HEK293 (cell line): ENCODE results near the gene POLDIP2.

ENCODE experiments used
- CTCF ChIA-PET: fragments of 350-600 bp; formaldehyde crosslinking; extraction: SDS; loops from one replicate; lab custom pipeline; 2021; ENCODE audit warnings: antibody characterized with exemption; lab: Yijun Ruan, JAX
- POLR2A ChIA-PET: fragments of 300-600 bp; formaldehyde crosslinking; extraction: SDS; loops from one replicate; lab custom pipeline; 2020; ENCODE audit warnings: antibody characterized with exemption, inconsistent platforms; lab: Yijun Ruan, JAX
- H3K27ac ChIP-seq: fragments of 200-500 bp; sonication (Bioruptor generic); 2 replicates; pipeline ENCODE4 v1.5.1; 2014; ENCODE audit warnings: low read depth, low read length, control low read depth, inconsistent platforms; ENCODE audit errors: extremely low read depth
- H3K36me3 ChIP-seq, 2 experiments: fragments of 200-500 bp in 1 of 2; sonication (Bioruptor generic) in 1 of 2; 1 replicate in 1 of 2; 2 replicates in 1 of 2; pipeline ENCODE4 v1.5.1; 2014 to 2017; ENCODE audit warnings: inconsistent platforms in 2 of 2, low read length in 2 of 2; ENCODE audit not compliant: control insufficient read depth in 2 of 2, insufficient read depth in 1 of 2
- H3K4me1 ChIP-seq: fragments of 200-500 bp; sonication (Bioruptor generic); 2 replicates; pipeline ENCODE4 v1.5.1; 2014; ENCODE audit warnings: mild to moderate bottlenecking, low read length, inconsistent platforms; ENCODE audit not compliant: control insufficient read depth, insufficient read depth
- H3K4me3 ChIP-seq: 2 replicates; pipeline ENCODE4 v1.5.1; 2011; ENCODE audit warnings: low read depth, mild to moderate bottlenecking, control low read depth, low read length, moderate library complexity
- H3K9me3 ChIP-seq: fragments of 200-500 bp; sonication (Bioruptor generic); 2 replicates; pipeline ENCODE4 v1.5.1; 2014; ENCODE audit warnings: low read depth, low read length, inconsistent platforms; ENCODE audit not compliant: control insufficient read depth, insufficient read depth
- MZF1 ChIP-seq: fragments of 450-650 bp; formaldehyde crosslinking; IDR thresholded peaks from 2 replicates; pipeline ENCODE4 v1.5.1; 2017; ENCODE audit warnings: missing biosample characterization, missing genetic modification characterization, borderline replicate concordance
- PRDM1 ChIP-seq: fragments of 450-650 bp; formaldehyde crosslinking; IDR thresholded peaks from 2 replicates; pipeline ENCODE4; 2016; ENCODE audit warnings: missing biosample characterization, missing genetic modification characterization
- REPIN1 ChIP-seq: fragments of 450-650 bp; formaldehyde crosslinking; IDR thresholded peaks from 2 replicates; pipeline ENCODE4 v1.5.1; 2017; ENCODE audit warnings: missing biosample characterization, missing genetic modification characterization, low read depth
- ZBTB1 ChIP-seq: fragments of 450-650 bp; formaldehyde crosslinking; IDR thresholded peaks from 2 replicates; pipeline ENCODE4 v1.5.1; 2016; ENCODE audit warnings: missing biosample characterization, missing genetic modification characterization
- ZFP69B ChIP-seq: fragments of 450-650 bp; formaldehyde crosslinking; IDR thresholded peaks from 2 replicates; pipeline ENCODE4 v1.5.1; 2016; ENCODE audit warnings: missing biosample characterization, missing genetic modification characterization
- ZNF19 ChIP-seq: fragments of 450-650 bp; formaldehyde crosslinking; IDR thresholded peaks from 2 replicates; pipeline ENCODE4; 2016; ENCODE audit warnings: missing biosample characterization, missing genetic modification characterization, low read depth
- ZNF221 ChIP-seq: fragments of 450-650 bp; formaldehyde crosslinking; IDR thresholded peaks from 2 replicates; pipeline ENCODE4 v1.5.1; 2017; ENCODE audit warnings: missing biosample characterization, missing genetic modification characterization, borderline replicate concordance
- ZNF223 ChIP-seq: fragments of 450-650 bp; formaldehyde crosslinking; IDR thresholded peaks from 2 replicates; pipeline ENCODE4 v1.5.1; 2016; ENCODE audit warnings: missing biosample characterization, missing genetic modification characterization
- ZNF266 ChIP-seq: fragments of 450-650 bp; formaldehyde crosslinking; IDR thresholded peaks from 2 replicates; pipeline ENCODE4 v1.5.1; 2016; ENCODE audit warnings: missing biosample characterization, missing genetic modification characterization, low read depth
- ZNF274 ChIP-seq, 2 experiments: fragments of 200-500 bp in 1 of 2; fragments of 450-650 bp in 1 of 2; sonication (Bioruptor generic) in 1 of 2; formaldehyde crosslinking in 1 of 2; IDR thresholded peaks; 2 replicates each; pipeline versions ENCODE4 v1.5.1 to v1.6.1; 2014 to 2016; ENCODE audit warnings: borderline replicate concordance in 1 of 2, inconsistent platforms in 1 of 2, low read length in 1 of 2, missing biosample characterization in 1 of 2, missing genetic modification characterization in 1 of 2
- ZNF324 ChIP-seq: fragments of 450-650 bp; formaldehyde crosslinking; IDR thresholded peaks from 2 replicates; pipeline ENCODE4 v1.5.1; 2016; ENCODE audit warnings: missing biosample characterization, missing genetic modification characterization
- ZNF530 ChIP-seq: fragments of 450-650 bp; formaldehyde crosslinking; IDR thresholded peaks from 2 replicates; pipeline ENCODE4 v1.5.1; 2016; ENCODE audit warnings: low read depth, missing biosample characterization, missing genetic modification characterization
- ZNF600 ChIP-seq: fragments of 450-650 bp; formaldehyde crosslinking; IDR thresholded peaks from 2 replicates; pipeline ENCODE4 v1.5.1; 2016; ENCODE audit warnings: missing biosample characterization, missing genetic modification characterization
- ZNF623 ChIP-seq: fragments of 450-650 bp; formaldehyde crosslinking; IDR thresholded peaks from 2 replicates; pipeline ENCODE4 v1.5.1; 2016; ENCODE audit warnings: missing biosample characterization, missing genetic modification characterization
- ZNF629 ChIP-seq: fragments of 450-650 bp; formaldehyde crosslinking; IDR thresholded peaks from 2 replicates; pipeline ENCODE4 v1.5.1; 2017; ENCODE audit warnings: missing biosample characterization, missing genetic modification characterization
- ZNF670 ChIP-seq: fragments of 450-650 bp; formaldehyde crosslinking; IDR thresholded peaks from 2 replicates; pipeline ENCODE4 v1.5.1; 2016; ENCODE audit warnings: missing biosample characterization, missing genetic modification characterization, low read depth
- ZNF768 ChIP-seq: fragments of 450-650 bp; formaldehyde crosslinking; IDR thresholded peaks from 2 replicates; pipeline ENCODE4 v1.5.1; 2018; ENCODE audit warnings: missing biosample characterization, mild to moderate bottlenecking, missing genetic modification characterization
- ZNF785 ChIP-seq: fragments of 450-650 bp; formaldehyde crosslinking; IDR thresholded peaks from 2 replicates; pipeline ENCODE4 v1.5.1; 2016; ENCODE audit warnings: missing biosample characterization, missing genetic modification characterization
- TF ChIP-seq, protein P1 (sequence below): fragments of 450-650 bp; formaldehyde crosslinking; IDR thresholded peaks from 2 replicates; pipeline ENCODE4 v1.5.1; 2016; ENCODE audit warnings: missing biosample characterization, missing genetic modification characterization
- TF ChIP-seq, protein P2 (sequence below): fragments of 450-650 bp; formaldehyde crosslinking; IDR thresholded peaks from 2 replicates; pipeline ENCODE4 v1.5.1; 2017; ENCODE audit warnings: missing biosample characterization, missing genetic modification characterization
- TF ChIP-seq, protein P3 (sequence below): fragments of 450-650 bp; formaldehyde crosslinking; IDR thresholded peaks from 2 replicates; pipeline ENCODE4 v1.5.1; 2016; ENCODE audit warnings: missing biosample characterization, missing genetic modification characterization

Gene POLDIP2

DNA sequence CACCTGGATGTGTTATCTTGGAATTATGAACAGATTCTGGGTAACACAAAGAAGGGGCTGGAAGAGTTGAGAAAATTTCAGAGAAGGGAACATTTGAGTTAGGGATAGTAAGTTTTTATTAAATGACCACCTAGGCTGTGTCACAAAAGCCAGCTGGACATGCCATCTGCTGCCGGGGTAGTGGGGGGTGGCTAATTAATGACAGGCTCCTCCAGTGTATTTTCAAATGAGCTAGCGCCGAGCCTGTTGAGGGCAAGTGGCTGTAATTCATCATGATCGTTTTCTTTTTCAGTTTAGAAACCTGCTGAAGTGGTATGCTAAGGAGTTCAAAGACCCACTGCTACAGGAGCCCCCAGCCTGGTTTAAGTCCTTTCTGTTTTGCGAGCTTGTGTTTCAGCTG is 32.1 kb downstream of the POLDIP2 start:
- Histone ChIP-seq H3K4me3 (no peak overlapping the region), H3K9me3 (no peaks in the 10 kb centered on the region), H3K4me1 (peaks cover 11% of the 10 kb centered on the region; the same call in 1 of the 2 replicates), H3K36me3 (peaks cover 41 to 58% of the 10 kb centered on the region in 2 experiments), H3K27ac (no peak overlapping the region)
- ChIA-PET CTCF (interaction anchor here (1.6 kb wide), 1 partner anchor 10 kb away, joined by 8 read pairs; the partner anchor contains the start of genes IFT20 and TNFAIP1), POLR2A (interaction anchor here (2.5 kb wide), 1 partner anchor 10 kb away, joined by 17 read pairs; the partner anchor contains the start of genes IFT20 and TNFAIP1)
- TF ChIP-seq MZF1 (tag by site-specific recombination) = no peak
- no peak for TF ChIP-seq ZNF324 (tag by site-specific recombination)
- no peak for TF ChIP-seq ZFP69B (tag by site-specific recombination)
- no peak for TF ChIP-seq REPIN1
- TF ChIP-seq ZNF221 (tag by site-specific recombination) = no peak
- TF ChIP-seq ZNF629 (tag by site-specific recombination) = no peak
- TF ChIP-seq ZNF19 (tag by site-specific recombination) = no peak
- TF ChIP-seq ZNF600 = no peak
- no peak for TF ChIP-seq ZNF274 (IDR thresholded peaks at IDR 0.05; ENCODE audit: low read length)
- no peak for TF ChIP-seq ZNF274 (tag by site-specific recombination; IDR thresholded peaks at IDR 0.05; ENCODE audit: borderline replicate concordance)
- no peak for TF ChIP-seq ZNF785 (tag by site-specific recombination)
- no peak for TF ChIP-seq ZBTB1
- no peak for TF ChIP-seq ZNF623 (tag by site-specific recombination)
- no peak for TF ChIP-seq ZNF670 (tag by site-specific recombination)
- TF ChIP-seq, protein P1, sequence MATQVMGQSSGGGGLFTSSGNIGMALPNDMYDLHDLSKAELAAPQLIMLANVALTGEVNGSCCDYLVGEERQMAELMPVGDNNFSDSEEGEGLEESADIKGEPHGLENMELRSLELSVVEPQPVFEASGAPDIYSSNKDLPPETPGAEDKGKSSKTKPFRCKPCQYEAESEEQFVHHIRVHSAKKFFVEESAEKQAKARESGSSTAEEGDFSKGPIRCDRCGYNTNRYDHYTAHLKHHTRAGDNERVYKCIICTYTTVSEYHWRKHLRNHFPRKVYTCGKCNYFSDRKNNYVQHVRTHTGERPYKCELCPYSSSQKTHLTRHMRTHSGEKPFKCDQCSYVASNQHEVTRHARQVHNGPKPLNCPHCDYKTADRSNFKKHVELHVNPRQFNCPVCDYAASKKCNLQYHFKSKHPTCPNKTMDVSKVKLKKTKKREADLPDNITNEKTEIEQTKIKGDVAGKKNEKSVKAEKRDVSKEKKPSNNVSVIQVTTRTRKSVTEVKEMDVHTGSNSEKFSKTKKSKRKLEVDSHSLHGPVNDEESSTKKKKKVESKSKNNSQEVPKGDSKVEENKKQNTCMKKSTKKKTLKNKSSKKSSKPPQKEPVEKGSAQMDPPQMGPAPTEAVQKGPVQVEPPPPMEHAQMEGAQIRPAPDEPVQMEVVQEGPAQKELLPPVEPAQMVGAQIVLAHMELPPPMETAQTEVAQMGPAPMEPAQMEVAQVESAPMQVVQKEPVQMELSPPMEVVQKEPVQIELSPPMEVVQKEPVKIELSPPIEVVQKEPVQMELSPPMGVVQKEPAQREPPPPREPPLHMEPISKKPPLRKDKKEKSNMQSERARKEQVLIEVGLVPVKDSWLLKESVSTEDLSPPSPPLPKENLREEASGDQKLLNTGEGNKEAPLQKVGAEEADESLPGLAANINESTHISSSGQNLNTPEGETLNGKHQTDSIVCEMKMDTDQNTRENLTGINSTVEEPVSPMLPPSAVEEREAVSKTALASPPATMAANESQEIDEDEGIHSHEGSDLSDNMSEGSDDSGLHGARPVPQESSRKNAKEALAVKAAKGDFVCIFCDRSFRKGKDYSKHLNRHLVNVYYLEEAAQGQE (tag by site-specific recombination) = no peak
- TF ChIP-seq ZNF266 (tag by site-specific recombination) = no peak
- TF ChIP-seq, protein P2, sequence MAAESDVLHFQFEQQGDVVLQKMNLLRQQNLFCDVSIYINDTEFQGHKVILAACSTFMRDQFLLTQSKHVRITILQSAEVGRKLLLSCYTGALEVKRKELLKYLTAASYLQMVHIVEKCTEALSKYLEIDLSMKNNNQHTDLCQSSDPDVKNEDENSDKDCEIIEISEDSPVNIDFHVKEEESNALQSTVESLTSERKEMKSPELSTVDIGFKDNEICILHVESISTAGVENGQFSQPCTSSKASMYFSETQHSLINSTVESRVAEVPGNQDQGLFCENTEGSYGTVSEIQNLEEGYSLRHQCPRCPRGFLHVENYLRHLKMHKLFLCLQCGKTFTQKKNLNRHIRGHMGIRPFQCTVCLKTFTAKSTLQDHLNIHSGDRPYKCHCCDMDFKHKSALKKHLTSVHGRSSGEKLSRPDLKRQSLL (tag by site-specific recombination) = no peak
- TF ChIP-seq ZNF530 = no peak
- no peak for TF ChIP-seq ZNF768 (tag by site-specific recombination)

DNA sequence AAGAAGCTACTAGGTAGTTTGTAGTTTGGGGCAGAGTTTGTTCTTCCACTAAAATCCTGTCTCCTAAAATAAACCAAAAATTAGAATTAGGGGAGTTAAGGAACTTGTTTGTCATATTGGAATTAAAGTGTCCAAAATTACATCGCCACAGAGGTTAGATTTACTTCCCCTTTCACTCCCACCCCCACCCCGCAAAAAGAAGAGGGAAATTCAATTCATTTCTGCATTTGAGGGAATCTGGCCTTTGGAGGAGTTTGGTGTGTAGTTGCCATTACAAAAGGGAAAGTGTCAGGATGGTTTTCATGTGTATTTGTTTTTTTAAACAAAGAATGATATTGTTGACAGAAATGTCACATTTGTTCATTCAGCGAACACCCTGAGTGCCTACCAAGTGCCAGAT is 32.5 kb downstream of the POLDIP2 start:
- Histone ChIP-seq H3K4me3 (no peak overlapping the region), H3K27ac (no peak overlapping the region), H3K4me1 (peaks cover 12% of the 10 kb centered on the region; the same call in 1 of the 2 replicates), H3K36me3 (peaks cover 37 to 57% of the 10 kb centered on the region in 2 experiments), H3K9me3 (no peaks in the 10 kb centered on the region)
- TF ChIP-seq ZNF223 = no peak
- peak; percentile 40; the same call in 1 of the 2 replicates for TF ChIP-seq PRDM1 (tag by site-specific recombination)
- TF ChIP-seq, protein P3, sequence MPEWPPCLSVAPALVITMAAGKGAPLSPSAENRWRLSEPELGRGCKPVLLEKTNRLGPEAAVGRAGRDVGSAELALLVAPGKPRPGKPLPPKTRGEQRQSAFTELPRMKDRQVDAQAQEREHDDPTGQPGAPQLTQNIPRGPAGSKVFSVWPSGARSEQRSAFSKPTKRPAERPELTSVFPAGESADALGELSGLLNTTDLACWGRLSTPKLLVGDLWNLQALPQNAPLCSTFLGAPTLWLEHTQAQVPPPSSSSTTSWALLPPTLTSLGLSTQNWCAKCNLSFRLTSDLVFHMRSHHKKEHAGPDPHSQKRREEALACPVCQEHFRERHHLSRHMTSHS = no peak
- ChIA-PET CTCF (no interaction called here), POLR2A (interaction anchor here (2.5 kb wide), 1 partner anchor 11 kb away, joined by 17 read pairs; the partner anchor contains the start of genes IFT20 and TNFAIP1)
